ENCODE measurements around the gene FAM135A.
"Not testable (repeated sequence)": the region's sequence is repeated elsewhere in the genome, so short reads cannot be mapped to it uniquely, and the experiment has no call there.

FAM135A gene

GRCh38 chr6:70396796-70397729, 16.2 kb upstream of the FAM135A start:
- peak; percentile 72 for DNase-seq (ENCODE audit: low spot score)

GRCh38 chr6:70398783-70399728, 14.3 kb upstream of the FAM135A start:
- DNase-seq (ENCODE audit: low spot score), result no peak

- no peak for DNase-seq (ENCODE audit: low spot score)
Observed at GRCh38 chr6:70404658-70405057, 8.7 kb upstream of the FAM135A start.

- no peak for DNase-seq (ENCODE audit: low spot score)
Observed at GRCh38 chr6:70409216-70409615, 4.1 kb upstream of the FAM135A start.

- no peak for DNase-seq (ENCODE audit: low spot score)
Observed at GRCh38 chr6:70411542-70412251, 1.6 kb upstream of the FAM135A start.

GRCh38 chr6:70412252-70413113, 825 bp upstream of the FAM135A start:
- no peak for DNase-seq (ENCODE audit: low spot score)

GRCh38 chr6:70413992-70414494, 735 bp downstream of the FAM135A start:
- peak; percentile 70 for DNase-seq (ENCODE audit: low spot score)

- DNase-seq (ENCODE audit: low spot score), result no peak
Observed at GRCh38 chr6:70414813-70415212, 1.5 kb downstream of the FAM135A start.

- peak; percentile 30 for DNase-seq (ENCODE audit: low spot score)
Observed at GRCh38 chr6:70415247-70415646, 1.9 kb downstream of the FAM135A start.

GRCh38 chr6:70415660-70416059, 2.4 kb downstream of the FAM135A start:
- DNase-seq (ENCODE audit: low spot score), result no peak

GRCh38 chr6:70421509-70421908, 8.2 kb downstream of the FAM135A start:
- no peak for DNase-seq (ENCODE audit: low spot score)

GRCh38 chr6:70423189-70424134, 10.2 kb downstream of the FAM135A start:
- DNase-seq (ENCODE audit: low spot score), result no peak

- no peak for DNase-seq (ENCODE audit: low spot score)
Observed at GRCh38 chr6:70424291-70424690, 11.0 kb downstream of the FAM135A start.

- no peak for DNase-seq (ENCODE audit: low spot score)
Observed at GRCh38 chr6:70436320-70436719, 23.0 kb downstream of the FAM135A start.

- DNase-seq (ENCODE audit: low spot score), result no peak
Observed at GRCh38 chr6:70445001-70445400, 31.7 kb downstream of the FAM135A start.

GRCh38 chr6:70447343-70448070, 34.2 kb downstream of the FAM135A start:
- not testable (repeated sequence) for DNase-seq (ENCODE audit: low spot score)

GRCh38 chr6:70453899-70454298, 40.6 kb downstream of the FAM135A start:
- peak; percentile 11 for DNase-seq (ENCODE audit: low spot score)

GRCh38 chr6:70456735-70457134, 43.4 kb downstream of the FAM135A start:
- no peak for DNase-seq (ENCODE audit: low spot score)

GRCh38 chr6:70459235-70459634, 45.9 kb downstream of the FAM135A start:
- DNase-seq (ENCODE audit: low spot score), result no peak

All from NAMALWA (cell line).